ENCODE measurements around the gene EFCAB6.

DNA sequence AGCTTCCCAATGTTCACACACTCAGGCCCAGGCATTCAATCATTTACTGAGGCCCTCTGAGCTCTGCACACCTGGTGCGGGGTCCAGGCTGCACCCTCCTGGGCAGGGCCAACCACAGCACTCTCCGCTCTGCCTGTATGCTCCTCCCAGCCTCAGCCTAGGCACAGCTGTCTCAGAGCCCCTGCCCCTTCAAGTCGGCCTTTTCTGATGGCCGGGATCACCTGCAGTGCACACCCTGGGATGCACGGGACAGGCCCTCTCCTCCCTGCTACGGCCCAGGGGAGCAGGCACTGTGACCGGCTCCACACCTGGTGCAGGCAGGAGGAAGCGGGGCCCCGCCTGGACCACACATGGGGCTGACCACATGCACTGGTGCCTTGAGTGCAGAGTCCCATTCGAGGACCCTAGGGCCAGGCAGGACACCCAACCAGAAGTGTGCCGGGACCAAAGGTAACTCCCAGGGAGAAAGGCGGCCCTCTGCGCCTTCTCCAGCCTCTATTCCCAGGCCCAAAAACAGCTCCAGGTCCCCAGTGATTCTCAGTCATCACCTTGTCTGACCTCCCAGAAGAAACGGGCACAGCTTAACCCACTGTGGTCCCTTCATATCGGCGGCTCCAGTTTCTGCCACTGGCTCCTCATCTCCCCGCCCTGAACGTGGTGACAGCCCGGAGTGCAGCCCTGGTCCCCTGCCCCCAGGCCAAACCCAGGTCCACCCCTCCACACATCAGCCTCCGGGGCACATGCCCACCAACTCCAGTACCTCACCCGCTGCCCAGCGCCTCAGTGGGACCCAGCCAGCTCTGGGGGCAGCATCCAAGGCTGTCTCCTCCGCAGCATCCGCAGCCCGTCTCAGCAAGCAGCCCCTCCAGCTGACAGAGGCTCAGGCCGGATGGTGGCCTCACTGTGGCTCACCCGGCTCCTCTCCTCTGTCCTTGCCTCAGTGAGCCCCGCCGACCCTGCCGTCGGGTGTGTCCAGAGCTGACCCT, 32.7 kb upstream of the EFCAB6 start:
- TF ChIP-seq, protein P1, sequence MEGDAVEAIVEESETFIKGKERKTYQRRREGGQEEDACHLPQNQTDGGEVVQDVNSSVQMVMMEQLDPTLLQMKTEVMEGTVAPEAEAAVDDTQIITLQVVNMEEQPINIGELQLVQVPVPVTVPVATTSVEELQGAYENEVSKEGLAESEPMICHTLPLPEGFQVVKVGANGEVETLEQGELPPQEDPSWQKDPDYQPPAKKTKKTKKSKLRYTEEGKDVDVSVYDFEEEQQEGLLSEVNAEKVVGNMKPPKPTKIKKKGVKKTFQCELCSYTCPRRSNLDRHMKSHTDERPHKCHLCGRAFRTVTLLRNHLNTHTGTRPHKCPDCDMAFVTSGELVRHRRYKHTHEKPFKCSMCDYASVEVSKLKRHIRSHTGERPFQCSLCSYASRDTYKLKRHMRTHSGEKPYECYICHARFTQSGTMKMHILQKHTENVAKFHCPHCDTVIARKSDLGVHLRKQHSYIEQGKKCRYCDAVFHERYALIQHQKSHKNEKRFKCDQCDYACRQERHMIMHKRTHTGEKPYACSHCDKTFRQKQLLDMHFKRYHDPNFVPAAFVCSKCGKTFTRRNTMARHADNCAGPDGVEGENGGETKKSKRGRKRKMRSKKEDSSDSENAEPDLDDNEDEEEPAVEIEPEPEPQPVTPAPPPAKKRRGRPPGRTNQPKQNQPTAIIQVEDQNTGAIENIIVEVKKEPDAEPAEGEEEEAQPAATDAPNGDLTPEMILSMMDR (IDR thresholded peaks at IDR 0.05) = no peak
- TF ChIP-seq NFE2L1 (CRISPR knock-in tag; IDR thresholded peaks at IDR 0.05) (no peak), ZNF396 (CRISPR knock-in tag; IDR thresholded peaks at IDR 0.05; ENCODE audit: borderline replicate concordance) (no peak), FOXJ3 (CRISPR knock-in tag; IDR thresholded peaks at IDR 0.05; ENCODE audit: borderline replicate concordance) (no peak), ESRRA (CRISPR knock-in tag; IDR thresholded peaks at IDR 0.05; ENCODE audit: borderline replicate concordance) (no peak), CREB1 (CRISPR knock-in tag; IDR thresholded peaks at IDR 0.05) (no peak)
- TF ChIP-seq, protein P2, sequence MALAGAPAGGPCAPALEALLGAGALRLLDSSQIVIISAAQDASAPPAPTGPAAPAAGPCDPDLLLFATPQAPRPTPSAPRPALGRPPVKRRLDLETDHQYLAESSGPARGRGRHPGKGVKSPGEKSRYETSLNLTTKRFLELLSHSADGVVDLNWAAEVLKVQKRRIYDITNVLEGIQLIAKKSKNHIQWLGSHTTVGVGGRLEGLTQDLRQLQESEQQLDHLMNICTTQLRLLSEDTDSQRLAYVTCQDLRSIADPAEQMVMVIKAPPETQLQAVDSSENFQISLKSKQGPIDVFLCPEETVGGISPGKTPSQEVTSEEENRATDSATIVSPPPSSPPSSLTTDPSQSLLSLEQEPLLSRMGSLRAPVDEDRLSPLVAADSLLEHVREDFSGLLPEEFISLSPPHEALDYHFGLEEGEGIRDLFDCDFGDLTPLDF (CRISPR knock-in tag; IDR thresholded peaks at IDR 0.05) = no peak
- TF ChIP-seq, protein P3, sequence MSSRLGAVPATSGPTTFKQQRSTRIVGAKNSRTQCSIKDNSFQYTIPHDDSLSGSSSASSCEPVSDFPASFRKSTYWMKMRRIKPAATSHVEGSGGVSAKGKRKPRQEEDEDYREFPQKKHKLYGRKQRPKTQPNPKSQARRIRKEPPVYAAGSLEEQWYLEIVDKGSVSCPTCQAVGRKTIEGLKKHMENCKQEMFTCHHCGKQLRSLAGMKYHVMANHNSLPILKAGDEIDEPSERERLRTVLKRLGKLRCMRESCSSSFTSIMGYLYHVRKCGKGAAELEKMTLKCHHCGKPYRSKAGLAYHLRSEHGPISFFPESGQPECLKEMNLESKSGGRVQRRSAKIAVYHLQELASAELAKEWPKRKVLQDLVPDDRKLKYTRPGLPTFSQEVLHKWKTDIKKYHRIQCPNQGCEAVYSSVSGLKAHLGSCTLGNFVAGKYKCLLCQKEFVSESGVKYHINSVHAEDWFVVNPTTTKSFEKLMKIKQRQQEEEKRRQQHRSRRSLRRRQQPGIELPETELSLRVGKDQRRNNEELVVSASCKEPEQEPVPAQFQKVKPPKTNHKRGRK (CRISPR knock-in tag; IDR thresholded peaks at IDR 0.05; ENCODE audit: borderline replicate concordance) = no peak
- TF ChIP-seq, protein P4, sequence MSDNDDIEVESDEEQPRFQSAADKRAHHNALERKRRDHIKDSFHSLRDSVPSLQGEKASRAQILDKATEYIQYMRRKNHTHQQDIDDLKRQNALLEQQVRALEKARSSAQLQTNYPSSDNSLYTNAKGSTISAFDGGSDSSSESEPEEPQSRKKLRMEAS (CRISPR knock-in tag; IDR thresholded peaks at IDR 0.05) = no peak
